Medulla oblongata (tissue), 1 donor: Measurements from ENCODE around the gene MRPL27.
"Not testable (repeated sequence)": the region's sequence is repeated elsewhere in the genome, so short reads cannot be mapped to it uniquely, and the experiment has no call there.

Experiments used
- DNase-seq: peaks from one replicate; pipeline ENCODE4 v3.0.0-alpha.2; 2015; ENCODE audit errors: extremely low spot score

Gene MRPL27

DNA sequence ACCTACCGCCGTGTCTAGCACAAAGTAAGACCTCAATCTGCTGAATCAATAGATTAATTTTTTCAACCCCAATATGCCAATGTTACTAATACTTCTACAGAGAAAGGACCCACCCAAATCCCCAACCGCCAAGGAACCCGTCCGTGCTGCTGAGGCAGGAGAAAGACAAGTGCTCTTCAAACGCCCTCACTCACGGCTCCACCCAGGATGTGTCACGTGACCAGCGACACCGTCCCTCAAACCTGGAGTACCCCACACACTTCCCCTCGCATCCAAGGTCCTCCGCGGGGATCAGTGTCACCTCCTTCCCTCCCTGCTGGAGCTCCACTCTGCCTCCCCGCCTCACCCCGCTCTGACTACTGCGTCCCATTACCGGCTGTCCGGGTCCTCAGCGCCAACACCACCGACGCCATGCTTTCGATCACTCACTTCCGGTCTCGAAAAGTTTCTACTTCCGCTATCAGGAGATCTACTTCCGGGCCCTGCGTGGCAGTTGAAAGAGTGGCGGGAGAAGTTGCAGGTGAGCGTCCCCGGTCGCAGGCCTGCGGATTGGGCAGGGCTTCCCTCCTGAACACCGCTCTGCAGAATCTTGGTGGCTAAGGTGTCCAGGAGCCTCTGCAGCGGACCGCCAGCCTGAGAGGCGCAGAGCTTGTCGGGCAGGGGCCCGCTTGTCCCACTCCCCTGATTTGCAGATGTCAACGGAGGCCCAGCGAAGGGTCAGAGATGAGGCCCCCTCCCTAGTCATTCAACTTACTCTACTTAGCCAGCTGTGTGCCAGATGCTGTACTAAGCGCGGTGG lies at the start of gene MRPL27, which contains the start of gene EME1:
Gene MRPL27 (minus strand): TSS at position 427 of the 799 bp plus-strand sequence. CDS start 14 bp downstream, at position 413.
Gene EME1 (plus strand): TSS at position 472 of the 799 bp plus-strand sequence. CDS start 1,980 bp downstream, outside the sequence.
- DNase-seq = peak; percentile 94

GRCh38 chr17:50422738-50423137 lies 49.8 kb upstream of the MRPL27 start:
- DNase-seq = no peak

- peak; percentile 51 for DNase-seq
Measured at GRCh38 chr17:50421308-50422051, 48.5 kb upstream of the MRPL27 start.

DNA sequence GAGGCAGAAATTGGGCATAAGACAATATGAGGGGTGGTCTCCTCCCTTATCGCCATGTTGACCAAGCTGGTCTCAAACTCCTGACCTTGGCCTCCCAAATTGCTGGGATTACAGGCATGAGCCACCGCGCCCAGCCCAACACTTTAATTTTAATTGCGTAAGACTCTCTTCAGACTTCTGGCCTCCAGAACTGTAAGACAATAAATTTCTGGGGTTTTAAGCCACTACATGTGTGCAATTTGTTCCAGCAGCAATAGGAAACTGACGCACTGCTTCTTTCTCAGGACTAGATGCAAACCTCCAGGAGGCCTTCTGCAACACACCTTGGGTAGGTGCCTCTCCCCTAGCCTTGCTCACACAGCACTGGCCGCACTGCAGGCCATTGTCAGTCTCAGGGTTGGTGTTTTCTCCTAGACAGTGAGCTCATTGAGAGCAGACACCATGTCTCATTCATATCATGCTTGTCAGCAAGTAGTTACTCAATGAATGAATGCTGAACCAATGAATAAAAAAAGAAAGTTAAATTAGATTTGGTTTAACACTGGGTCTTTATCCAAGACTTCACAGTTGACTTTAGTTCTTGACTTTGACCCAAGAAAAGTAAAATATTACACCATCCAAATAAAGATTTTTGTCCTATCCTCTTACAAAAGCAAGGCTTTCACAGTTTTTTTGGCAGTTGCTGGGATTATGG lies 47.6 kb upstream of the MRPL27 start:
- no peak for DNase-seq

- DNase-seq = not testable (repeated sequence)
Measured at GRCh38 chr17:50419577-50419976, 46.6 kb upstream of the MRPL27 start.

GRCh38 chr17:50414808-50415207 lies 41.8 kb upstream of the MRPL27 start:
- DNase-seq = no peak

- DNase-seq = no peak
Measured at GRCh38 chr17:50412188-50412732, 39.3 kb upstream of the MRPL27 start.

GRCh38 chr17:50407921-50408320 lies 34.9 kb upstream of the MRPL27 start:
- DNase-seq = no peak

DNA sequence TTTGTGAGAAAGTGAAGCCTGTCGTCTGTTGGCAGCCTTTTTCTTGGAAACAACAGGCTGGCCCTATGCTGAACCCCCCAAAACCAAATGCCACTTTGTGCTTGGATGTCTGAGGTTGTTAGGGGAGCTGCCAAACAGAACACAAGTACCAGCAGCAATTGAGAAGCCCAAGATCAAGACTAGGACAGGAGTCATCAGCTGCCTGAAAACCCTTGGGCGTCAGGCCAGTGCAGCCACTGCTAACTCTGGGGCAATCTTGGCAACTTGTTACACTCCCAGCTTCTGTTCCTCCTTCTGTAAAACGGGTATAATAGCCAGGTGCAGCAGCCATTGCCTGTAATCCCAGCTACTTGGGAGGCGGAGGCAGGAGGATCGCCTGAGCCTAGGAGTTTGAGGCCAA lies 33.6 kb upstream of the MRPL27 start:
- DNase-seq = no peak

GRCh38 chr17:50405351-50405750 lies 32.4 kb upstream of the MRPL27 start:
- DNase-seq = not testable (repeated sequence)

- not testable (repeated sequence) for DNase-seq
Measured at GRCh38 chr17:50399591-50399990, 26.6 kb upstream of the MRPL27 start.

DNA sequence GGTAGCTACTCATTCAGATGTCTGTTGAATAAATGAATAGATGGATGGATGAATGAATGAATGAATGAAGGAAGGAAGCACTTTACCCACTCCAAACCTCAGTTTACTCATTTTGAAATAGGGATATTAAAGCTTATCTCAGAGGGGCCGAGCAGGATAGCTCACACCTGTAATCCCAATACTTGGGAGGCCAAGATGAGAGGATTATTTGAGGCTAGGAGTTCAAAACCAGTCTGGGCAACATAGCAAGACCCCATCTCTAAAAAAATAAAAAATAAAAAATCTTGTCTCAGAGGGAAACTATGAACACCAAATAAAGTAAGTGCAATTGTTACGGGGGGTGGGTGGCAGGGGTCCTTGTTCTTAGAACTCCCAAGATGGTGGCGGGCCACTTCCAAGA lies 25.7 kb upstream of the MRPL27 start:
- not testable (repeated sequence) for DNase-seq

GRCh38 chr17:50397919-50398285 lies 24.9 kb upstream of the MRPL27 start:
- no peak for DNase-seq

- peak; percentile 84 for DNase-seq
Measured at GRCh38 chr17:50397111-50397918, 24.3 kb upstream of the MRPL27 start, which contains the start of gene LRRC59. Gene LRRC59 (minus strand): TSS chr17:50397523. CDS start chr17:50397317, 206 bp downstream.

DNA sequence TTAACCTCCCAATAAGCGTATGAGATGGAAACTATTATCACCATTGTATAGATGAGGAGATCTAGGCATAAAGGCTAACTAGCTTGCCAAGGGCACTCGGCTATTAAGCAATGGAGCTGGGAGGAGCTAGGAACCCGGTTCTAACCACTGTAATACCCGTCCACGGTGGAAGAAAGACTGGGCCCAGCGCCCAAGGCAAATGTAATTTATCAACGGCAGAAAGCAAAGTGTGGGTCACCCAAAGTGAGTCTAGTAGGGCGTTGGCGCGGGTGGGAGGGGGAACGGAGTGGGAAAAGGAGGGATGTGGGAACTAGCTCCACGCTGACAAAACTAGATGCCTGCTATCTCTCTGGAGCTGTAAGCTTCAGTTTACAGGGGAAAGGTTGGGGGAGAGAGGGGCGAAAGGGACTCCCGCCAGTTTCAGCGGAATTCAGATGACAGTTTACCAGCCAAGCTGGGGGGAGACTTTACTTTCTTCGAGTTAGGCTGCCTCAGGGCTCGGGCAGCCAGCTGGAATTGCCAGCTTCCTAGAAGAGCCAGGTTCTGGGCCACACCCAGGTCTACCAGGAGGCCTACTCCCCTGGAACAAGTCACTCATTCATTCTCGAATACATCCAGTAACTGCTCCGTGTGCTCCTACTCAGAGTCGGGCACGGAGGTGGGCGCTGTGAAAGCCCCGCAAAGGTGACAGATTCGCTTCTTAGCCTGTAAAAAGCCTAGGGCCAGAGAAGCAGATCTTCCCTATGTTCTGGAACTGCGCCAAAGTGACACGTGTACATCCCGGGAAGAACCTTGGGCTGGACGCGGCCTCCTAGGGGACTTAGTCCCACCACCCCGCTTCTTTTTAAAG lies 23.5 kb upstream of the MRPL27 start:
- DNase-seq = peak; percentile 21

DNA sequence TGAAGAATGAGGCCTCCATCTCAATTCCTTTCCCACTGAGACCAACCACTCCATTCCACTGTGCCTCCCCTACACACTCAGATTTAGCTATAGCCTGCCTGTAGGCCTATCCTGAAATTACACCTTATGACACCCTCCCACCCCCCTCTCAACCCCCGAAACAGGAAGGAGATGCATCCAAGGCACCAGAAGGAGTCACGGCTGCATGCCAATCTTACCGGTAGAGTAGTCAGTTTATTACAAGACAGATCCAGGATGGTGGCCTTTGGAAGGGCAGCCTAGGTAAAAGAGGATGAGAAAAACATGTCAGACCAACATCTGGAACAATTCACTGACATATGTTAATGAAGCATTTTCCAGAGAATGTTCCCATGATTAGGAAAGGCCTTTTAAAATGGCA lies 21.7 kb upstream of the MRPL27 start:
- no peak for DNase-seq

DNA sequence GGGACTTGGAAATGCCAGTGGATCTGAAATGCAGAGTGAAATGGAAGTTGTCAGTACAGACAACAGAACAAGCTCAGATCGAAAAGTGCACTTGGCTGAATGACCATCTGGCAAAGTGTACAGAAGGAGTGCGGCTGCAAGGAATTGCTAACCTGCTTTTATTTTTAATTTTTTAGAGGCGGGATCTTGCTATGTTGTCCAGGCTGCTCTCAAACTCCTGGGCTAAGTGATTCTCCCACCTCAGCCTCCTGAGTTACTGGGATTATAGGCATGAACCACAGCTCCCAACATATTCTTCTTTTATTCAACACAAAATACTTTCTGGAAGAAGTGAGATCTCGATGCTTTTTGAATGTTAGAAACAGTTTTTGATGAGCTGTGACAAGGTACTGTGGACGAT lies 20.7 kb upstream of the MRPL27 start:
- no peak for DNase-seq

DNA sequence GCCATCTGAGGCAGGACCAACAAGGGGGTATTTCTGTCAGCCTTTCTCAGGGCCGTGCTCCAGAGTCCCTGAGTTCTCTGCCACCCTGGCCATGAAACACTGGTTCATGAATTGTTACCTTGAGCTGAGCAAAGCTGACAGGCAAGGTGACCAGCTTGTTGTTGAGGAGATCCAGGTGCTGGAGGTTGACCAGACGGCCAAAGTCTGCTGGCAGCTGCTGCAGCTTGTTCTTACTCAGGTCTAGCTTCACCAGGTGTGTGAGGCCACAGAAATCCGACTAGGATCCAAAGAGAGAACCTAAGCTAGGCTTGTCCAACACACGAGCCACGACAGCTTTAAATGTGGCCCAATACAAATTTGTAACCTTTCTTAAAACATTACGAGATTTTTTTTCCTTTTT lies 19.6 kb upstream of the MRPL27 start:
- no peak for DNase-seq

GRCh38 chr17:50389534-50389933 lies 16.6 kb upstream of the MRPL27 start:
- no peak for DNase-seq

- no peak for DNase-seq
Measured at GRCh38 chr17:50388728-50389127, 15.7 kb upstream of the MRPL27 start.
